ENCODE measurements around the gene FGD2. TPM values are rescaled to one million over a fixed set of nuclear protein-coding genes. Genes with fewer than 3 reads are reported as not detected.

The FGD2 gene
- total and polyA plus RNA-seq, 9 of the 15 experiments (the other 6 are each of a cell fraction or from before 2014, with no cell fraction given): 0.09 TPM; not detected in 8

GRCh38 chr6:37018198-37019064, 13.0 kb downstream of the FGD2 start (continued):
- TF ChIP-seq, protein P1, sequence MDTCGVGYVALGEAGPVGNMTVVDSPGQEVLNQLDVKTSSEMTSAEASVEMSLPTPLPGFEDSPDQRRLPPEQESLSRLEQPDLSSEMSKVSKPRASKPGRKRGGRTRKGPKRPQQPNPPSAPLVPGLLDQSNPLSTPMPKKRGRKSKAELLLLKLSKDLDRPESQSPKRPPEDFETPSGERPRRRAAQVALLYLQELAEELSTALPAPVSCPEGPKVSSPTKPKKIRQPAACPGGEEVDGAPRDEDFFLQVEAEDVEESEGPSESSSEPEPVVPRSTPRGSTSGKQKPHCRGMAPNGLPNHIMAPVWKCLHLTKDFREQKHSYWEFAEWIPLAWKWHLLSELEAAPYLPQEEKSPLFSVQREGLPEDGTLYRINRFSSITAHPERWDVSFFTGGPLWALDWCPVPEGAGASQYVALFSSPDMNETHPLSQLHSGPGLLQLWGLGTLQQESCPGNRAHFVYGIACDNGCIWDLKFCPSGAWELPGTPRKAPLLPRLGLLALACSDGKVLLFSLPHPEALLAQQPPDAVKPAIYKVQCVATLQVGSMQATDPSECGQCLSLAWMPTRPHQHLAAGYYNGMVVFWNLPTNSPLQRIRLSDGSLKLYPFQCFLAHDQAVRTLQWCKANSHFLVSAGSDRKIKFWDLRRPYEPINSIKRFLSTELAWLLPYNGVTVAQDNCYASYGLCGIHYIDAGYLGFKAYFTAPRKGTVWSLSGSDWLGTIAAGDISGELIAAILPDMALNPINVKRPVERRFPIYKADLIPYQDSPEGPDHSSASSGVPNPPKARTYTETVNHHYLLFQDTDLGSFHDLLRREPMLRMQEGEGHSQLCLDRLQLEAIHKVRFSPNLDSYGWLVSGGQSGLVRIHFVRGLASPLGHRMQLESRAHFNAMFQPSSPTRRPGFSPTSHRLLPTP (IDR thresholded peaks at IDR 0.05; ENCODE audit: borderline replicate concordance, extremely low read depth, insufficient read length): no peak
- TF ChIP-seq, protein P2, sequence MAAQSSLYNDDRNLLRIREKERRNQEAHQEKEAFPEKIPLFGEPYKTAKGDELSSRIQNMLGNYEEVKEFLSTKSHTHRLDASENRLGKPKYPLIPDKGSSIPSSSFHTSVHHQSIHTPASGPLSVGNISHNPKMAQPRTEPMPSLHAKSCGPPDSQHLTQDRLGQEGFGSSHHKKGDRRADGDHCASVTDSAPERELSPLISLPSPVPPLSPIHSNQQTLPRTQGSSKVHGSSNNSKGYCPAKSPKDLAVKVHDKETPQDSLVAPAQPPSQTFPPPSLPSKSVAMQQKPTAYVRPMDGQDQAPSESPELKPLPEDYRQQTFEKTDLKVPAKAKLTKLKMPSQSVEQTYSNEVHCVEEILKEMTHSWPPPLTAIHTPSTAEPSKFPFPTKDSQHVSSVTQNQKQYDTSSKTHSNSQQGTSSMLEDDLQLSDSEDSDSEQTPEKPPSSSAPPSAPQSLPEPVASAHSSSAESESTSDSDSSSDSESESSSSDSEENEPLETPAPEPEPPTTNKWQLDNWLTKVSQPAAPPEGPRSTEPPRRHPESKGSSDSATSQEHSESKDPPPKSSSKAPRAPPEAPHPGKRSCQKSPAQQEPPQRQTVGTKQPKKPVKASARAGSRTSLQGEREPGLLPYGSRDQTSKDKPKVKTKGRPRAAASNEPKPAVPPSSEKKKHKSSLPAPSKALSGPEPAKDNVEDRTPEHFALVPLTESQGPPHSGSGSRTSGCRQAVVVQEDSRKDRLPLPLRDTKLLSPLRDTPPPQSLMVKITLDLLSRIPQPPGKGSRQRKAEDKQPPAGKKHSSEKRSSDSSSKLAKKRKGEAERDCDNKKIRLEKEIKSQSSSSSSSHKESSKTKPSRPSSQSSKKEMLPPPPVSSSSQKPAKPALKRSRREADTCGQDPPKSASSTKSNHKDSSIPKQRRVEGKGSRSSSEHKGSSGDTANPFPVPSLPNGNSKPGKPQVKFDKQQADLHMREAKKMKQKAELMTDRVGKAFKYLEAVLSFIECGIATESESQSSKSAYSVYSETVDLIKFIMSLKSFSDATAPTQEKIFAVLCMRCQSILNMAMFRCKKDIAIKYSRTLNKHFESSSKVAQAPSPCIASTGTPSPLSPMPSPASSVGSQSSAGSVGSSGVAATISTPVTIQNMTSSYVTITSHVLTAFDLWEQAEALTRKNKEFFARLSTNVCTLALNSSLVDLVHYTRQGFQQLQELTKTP (IDR thresholded peaks at IDR 0.05; ENCODE audit: low read depth in 1 of 2, partially characterized antibody in 2 of 2): no peak
- TF ChIP-seq SIX5 (IDR thresholded peaks at IDR 0.05; ENCODE audit: borderline replicate concordance in 1 of 2, insufficient read depth in 1 of 2, low read depth in 1 of 2, low read length in 2 of 2): no peak
- peak; percentile 72; the same call in 1 of the 2 replicates for TF ChIP-seq LCOR (CRISPR knock-in tag; IDR thresholded peaks at IDR 0.05)
- TF ChIP-seq MYBL2 (IDR thresholded peaks at IDR 0.05; ENCODE audit: low read depth): no peak
- TF ChIP-seq MYBL2 (CRISPR knock-in tag; IDR thresholded peaks at IDR 0.05; ENCODE audit: borderline replicate concordance): no peak
- TF ChIP-seq MEF2A (IDR thresholded peaks at IDR 0.05; ENCODE audit: control insufficient read depth, low read depth, low read length): no peak
- TF ChIP-seq ZKSCAN3 (CRISPR knock-in tag; IDR thresholded peaks at IDR 0.05): no peak
- no peak for TF ChIP-seq ZNF124 (CRISPR knock-in tag; IDR thresholded peaks at IDR 0.05)
- no peak for TF ChIP-seq ZNF717 (CRISPR knock-in tag; IDR thresholded peaks at IDR 0.05)
- no peak for TF ChIP-seq BRCA1 (IDR thresholded peaks at IDR 0.05)
- TF ChIP-seq BRCA1 (CRISPR knock-in tag; IDR thresholded peaks at IDR 0.05): no peak
- TF ChIP-seq, protein P3, sequence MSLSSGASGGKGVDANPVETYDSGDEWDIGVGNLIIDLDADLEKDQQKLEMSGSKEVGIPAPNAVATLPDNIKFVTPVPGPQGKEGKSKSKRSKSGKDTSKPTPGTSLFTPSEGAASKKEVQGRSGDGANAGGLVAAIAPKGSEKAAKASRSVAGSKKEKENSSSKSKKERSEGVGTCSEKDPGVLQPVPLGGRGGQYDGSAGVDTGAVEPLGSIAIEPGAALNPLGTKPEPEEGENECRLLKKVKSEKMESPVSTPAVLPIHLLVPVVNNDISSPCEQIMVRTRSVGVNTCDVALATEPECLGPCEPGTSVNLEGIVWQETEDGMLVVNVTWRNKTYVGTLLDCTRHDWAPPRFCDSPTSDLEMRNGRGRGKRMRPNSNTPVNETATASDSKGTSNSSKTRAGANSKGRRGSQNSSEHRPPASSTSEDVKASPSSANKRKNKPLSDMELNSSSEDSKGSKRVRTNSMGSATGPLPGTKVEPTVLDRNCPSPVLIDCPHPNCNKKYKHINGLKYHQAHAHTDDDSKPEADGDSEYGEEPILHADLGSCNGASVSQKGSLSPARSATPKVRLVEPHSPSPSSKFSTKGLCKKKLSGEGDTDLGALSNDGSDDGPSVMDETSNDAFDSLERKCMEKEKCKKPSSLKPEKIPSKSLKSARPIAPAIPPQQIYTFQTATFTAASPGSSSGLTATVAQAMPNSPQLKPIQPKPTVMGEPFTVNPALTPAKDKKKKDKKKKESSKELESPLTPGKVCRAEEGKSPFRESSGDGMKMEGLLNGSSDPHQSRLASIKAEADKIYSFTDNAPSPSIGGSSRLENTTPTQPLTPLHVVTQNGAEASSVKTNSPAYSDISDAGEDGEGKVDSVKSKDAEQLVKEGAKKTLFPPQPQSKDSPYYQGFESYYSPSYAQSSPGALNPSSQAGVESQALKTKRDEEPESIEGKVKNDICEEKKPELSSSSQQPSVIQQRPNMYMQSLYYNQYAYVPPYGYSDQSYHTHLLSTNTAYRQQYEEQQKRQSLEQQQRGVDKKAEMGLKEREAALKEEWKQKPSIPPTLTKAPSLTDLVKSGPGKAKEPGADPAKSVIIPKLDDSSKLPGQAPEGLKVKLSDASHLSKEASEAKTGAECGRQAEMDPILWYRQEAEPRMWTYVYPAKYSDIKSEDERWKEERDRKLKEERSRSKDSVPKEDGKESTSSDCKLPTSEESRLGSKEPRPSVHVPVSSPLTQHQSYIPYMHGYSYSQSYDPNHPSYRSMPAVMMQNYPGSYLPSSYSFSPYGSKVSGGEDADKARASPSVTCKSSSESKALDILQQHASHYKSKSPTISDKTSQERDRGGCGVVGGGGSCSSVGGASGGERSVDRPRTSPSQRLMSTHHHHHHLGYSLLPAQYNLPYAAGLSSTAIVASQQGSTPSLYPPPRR (CRISPR knock-in tag; IDR thresholded peaks at IDR 0.05; ENCODE audit: borderline replicate concordance): peak; percentile 81; the same call in 1 of the 2 replicates
- TF ChIP-seq ZEB2 (IDR thresholded peaks at IDR 0.05): no peak; the same call in 1 of the 2 replicates
